Measurements from ENCODE around the gene CDX2. TPM values are rescaled to one million over a fixed set of nuclear protein-coding genes. Genes with fewer than 3 reads are reported as not detected.

The CDX2 gene
- total RNA-seq, 2 experiments from 2014 or later, result not detected

- peak; percentile 8 for DNase-seq
- TF ChIP-seq, protein P1, sequence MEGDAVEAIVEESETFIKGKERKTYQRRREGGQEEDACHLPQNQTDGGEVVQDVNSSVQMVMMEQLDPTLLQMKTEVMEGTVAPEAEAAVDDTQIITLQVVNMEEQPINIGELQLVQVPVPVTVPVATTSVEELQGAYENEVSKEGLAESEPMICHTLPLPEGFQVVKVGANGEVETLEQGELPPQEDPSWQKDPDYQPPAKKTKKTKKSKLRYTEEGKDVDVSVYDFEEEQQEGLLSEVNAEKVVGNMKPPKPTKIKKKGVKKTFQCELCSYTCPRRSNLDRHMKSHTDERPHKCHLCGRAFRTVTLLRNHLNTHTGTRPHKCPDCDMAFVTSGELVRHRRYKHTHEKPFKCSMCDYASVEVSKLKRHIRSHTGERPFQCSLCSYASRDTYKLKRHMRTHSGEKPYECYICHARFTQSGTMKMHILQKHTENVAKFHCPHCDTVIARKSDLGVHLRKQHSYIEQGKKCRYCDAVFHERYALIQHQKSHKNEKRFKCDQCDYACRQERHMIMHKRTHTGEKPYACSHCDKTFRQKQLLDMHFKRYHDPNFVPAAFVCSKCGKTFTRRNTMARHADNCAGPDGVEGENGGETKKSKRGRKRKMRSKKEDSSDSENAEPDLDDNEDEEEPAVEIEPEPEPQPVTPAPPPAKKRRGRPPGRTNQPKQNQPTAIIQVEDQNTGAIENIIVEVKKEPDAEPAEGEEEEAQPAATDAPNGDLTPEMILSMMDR (IDR thresholded peaks at IDR 0.05), result no peak
- no peaks in the 10 kb centered on the region for H3K9me3 Mint-ChIP-seq
- peaks cover 65% of the 10 kb centered on the region for H3K27me3 Mint-ChIP-seq
- ChIA-PET POLR2A (no interaction called here), CTCF (interaction anchor here (1.0 to 2.8 kb wide), 2 partner anchors 35 to 36 kb away, joined by 3 to 23 read pairs; no protein-coding TSS in a partner anchor)
- H3K27ac Mint-ChIP-seq, result no peak overlapping the region
- ATAC-seq, result no peak
- H3K4me3 Mint-ChIP-seq, result peak overlapping the region; percentile 21
- H3K36me3 Mint-ChIP-seq (ENCODE audit: low read depth), result peaks cover 2% of the 10 kb centered on the region
- peaks cover 32% of the 10 kb centered on the region for H3K4me1 Mint-ChIP-seq (ENCODE audit: low read depth)
- intact Hi-C loops (cut with micrococcal nuclease), result no loop called here
These were observed 50.8 kb downstream of the CDX2 start for GRCh38 chr13:27918041-27918917.

- Mint-ChIP-seq H3K9me3 (no peaks in the 10 kb centered on the region), H3K27me3 (peaks cover 56% of the 10 kb centered on the region), H3K36me3 (ENCODE audit: low read depth) (peaks cover 2% of the 10 kb centered on the region), H3K27ac (no peak overlapping the region), H3K4me3 (peak overlapping the region; percentile 43), H3K4me1 (ENCODE audit: low read depth) (peaks cover 29% of the 10 kb centered on the region)
- POLR2A ChIA-PET, result no interaction called here
- TF ChIP-seq, protein P1 (IDR thresholded peaks at IDR 0.05), result no peak
- ATAC-seq, result no peak
- intact Hi-C loops (cut with micrococcal nuclease), result no loop called here
- DNase-seq, result peak; percentile 18
- CTCF ChIA-PET, result interaction anchor here (2.8 kb wide), 1 partner anchor 36 kb away, joined by 23 read pairs; no protein-coding TSS in a partner anchor
These were observed 51.8 kb downstream of the CDX2 start for GRCh38 chr13:27917121-27917947.

GRCh38 chr13:27915301-27916207 is 53.6 kb downstream of the CDX2 start:
- intact Hi-C loops (cut with micrococcal nuclease), result no loop called here

GRCh38 chr13:27913160-27913559 is 56.0 kb downstream of the CDX2 start:
- intact Hi-C loops (cut with micrococcal nuclease), result no loop called here
- Mint-ChIP-seq H3K4me1 (ENCODE audit: low read depth) (peaks cover 10% of the 10 kb centered on the region), H3K9me3 (no peaks in the 10 kb centered on the region), H3K27ac (no peak overlapping the region), H3K4me3 (no peak overlapping the region), H3K36me3 (ENCODE audit: low read depth) (peaks cover 2% of the 10 kb centered on the region), H3K27me3 (peaks cover 40% of the 10 kb centered on the region)
- POLR2A ChIA-PET, result no interaction called here
- ATAC-seq (no peak), DNase-seq (no peak)
- TF ChIP-seq, protein P1 (IDR thresholded peaks at IDR 0.05), result no peak
- CTCF ChIA-PET, result no interaction called here

More at GRCh38 chr13:27915301-27916207, 53.6 kb downstream of the CDX2 start:
- Mint-ChIP-seq H3K9me3 (no peaks in the 10 kb centered on the region), H3K36me3 (ENCODE audit: low read depth) (peaks cover 2% of the 10 kb centered on the region), H3K27me3 (peaks cover 49% of the 10 kb centered on the region), H3K4me1 (ENCODE audit: low read depth) (peaks cover 23% of the 10 kb centered on the region), H3K27ac (no peak overlapping the region), H3K4me3 (no peak overlapping the region)
- TF ChIP-seq, protein P1 (IDR thresholded peaks at IDR 0.05), result no peak
- no peak for DNase-seq
- ATAC-seq, result no peak
- ChIA-PET POLR2A (interaction anchor here (1.4 kb wide), 1 partner anchor 60 kb away, joined by 4 read pairs; no protein-coding TSS in a partner anchor), CTCF (interaction anchor here (0.8 to 2.8 kb wide), 7 partner anchors 11 to 89 kb away, joined by 3 to 23 read pairs (median 3); no protein-coding TSS in a partner anchor)

Measured in activated CD8-positive, alpha-beta T cell treated with anti-CD3 and anti-CD28 coated beads for 36 hours (primary cell).